GM12892 (cell line): ENCODE results near the gene ACTRT2.

ENCODE experiments used
- POLR2A ChIP-seq: IDR thresholded peaks from 2 replicates; pipeline ENCODE4 v1.6.1; 2011; ENCODE audit warnings: low read depth, low read length, control low read depth
- POLR2AphosphoS5 ChIP-seq: IDR thresholded peaks from 2 replicates; pipeline ENCODE4 v1.6.1; 2011; ENCODE audit warnings: low read depth, low read length, control low read depth
- TAF1 ChIP-seq: IDR thresholded peaks from 2 replicates; pipeline ENCODE4 v1.6.1; 2011; ENCODE audit warnings: low read depth, mild to moderate bottlenecking, control low read depth, low read length, borderline replicate concordance

DNA sequence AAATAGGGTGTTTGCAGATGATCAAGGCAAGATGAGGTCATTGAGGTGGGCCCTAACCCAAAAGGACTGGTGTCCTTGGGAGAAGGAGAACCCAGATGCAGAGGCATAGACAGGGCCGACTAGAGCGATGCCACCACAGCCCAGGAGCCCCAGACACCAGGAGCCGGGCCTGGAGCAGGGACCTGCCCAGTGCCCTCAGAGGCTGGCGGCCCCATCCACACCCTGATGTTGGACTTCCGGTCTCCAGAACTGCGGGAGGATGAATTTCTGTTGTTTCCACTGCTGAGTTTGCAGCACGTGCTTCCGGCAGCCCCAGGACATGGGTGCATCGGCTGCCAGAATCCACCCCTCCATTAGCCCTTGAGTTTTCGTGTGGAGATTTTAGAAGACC, 7.2 kb upstream of the ACTRT2 start:
- no peak for TF ChIP-seq POLR2A
- TF ChIP-seq POLR2AphosphoS5, result no peak
- TF ChIP-seq TAF1, result no peak
